K562 (cell line): ENCODE results near the gene ZBP1. TPM values are rescaled to one million over a fixed set of nuclear protein-coding genes. Genes with fewer than 3 reads are reported as not detected.
A peak's percentile ranks its signal among the peaks of the same experiment; 100 is the strongest.

Source experiments
- ATAC-seq: fragments of 200-7000 bp; cut with Tn5 transposase; 3 replicates; pipeline ENCODE4 v1.9.1; 2020; ENCODE audit warnings: moderate library complexity
- BruUV-seq: library from RNA; stranded (reverse); fragments of 400-500 nt; replicated peaks from 2 replicates; lab custom pipeline; 2021; lab: Mats Ljungman, UMichigan
- CTCF ChIA-PET: fragments of 300-600 bp; formaldehyde crosslinking; extraction: SDS; loops from one replicate; lab custom pipeline; 2021; ENCODE audit warnings: low intra/inter-chr PET ratio; lab: Yijun Ruan, JAX
- POLR2A ChIA-PET: fragments of 300-600, 350-650 bp; sonication (Branson Sonifier 250); formaldehyde crosslinking; extraction: SDS; loops from one replicate; lab custom pipeline; 2021; ENCODE audit warnings: antibody characterized with exemption, inconsistent platforms; lab: Yijun Ruan, JAX
- DNase-seq, 4 experiments: peaks; one replicate each; pipeline versions ENCODE4 v3.0.0 to v3.0.0-alpha.2; 2011 to 2018; ENCODE audit warnings: low spot score in 3 of 4, mixed read lengths in 3 of 4; ENCODE audit errors: extremely low read depth in 1 of 4
- FAIRE-seq: peaks from 2 replicates; lab custom pipeline; 2011; peaks lifted over from hg19 to GRCh38; lab: Jason Lieb, UNC
- H2AFZ ChIP-seq: 2 replicates; pipeline ENCODE4 v1.6.0; 2011; ENCODE audit warnings: low read depth, low read length, control low read depth, inconsistent platforms
- H3K27ac ChIP-seq: fragments of 200-600 bp; 3 replicates; pipeline ENCODE4 v1.8.0; 2011; ENCODE audit warnings: low read depth, mild to moderate bottlenecking, control low read depth, inconsistent platforms, low read length, moderate library complexity, mixed read lengths; ENCODE audit errors: extremely low read depth
- H3K27me3 ChIP-seq, 2 experiments: fragments of 300-600 bp in 1 of 2; 2 replicates in 1 of 2; 3 replicates in 1 of 2; pipeline versions ENCODE4 v1.6.0 to v1.8.0; 2011; ENCODE audit warnings: inconsistent platforms in 2 of 2, low read length in 2 of 2, mild to moderate bottlenecking in 1 of 2, mixed read lengths in 1 of 2, moderate library complexity in 1 of 2; ENCODE audit not compliant: control insufficient read depth in 2 of 2, insufficient read depth in 2 of 2
- H3K36me3 ChIP-seq: fragments of 300-600 bp; 3 replicates; pipeline ENCODE4 v1.8.0; 2011; ENCODE audit warnings: mild to moderate bottlenecking, low read length, inconsistent platforms; ENCODE audit not compliant: control insufficient read depth, insufficient read depth
- H3K4me1 ChIP-seq, 2 experiments: fragments of 200-600 bp in 1 of 2; replicated peaks in 1 of 2; 2 replicates in 1 of 2; 3 replicates in 1 of 2; pipeline versions ENCODE4 v1.5.1 to v1.8.0; 2011; ENCODE audit warnings: inconsistent platforms in 2 of 2, low read length in 2 of 2, mild to moderate bottlenecking in 1 of 2, mixed read lengths in 1 of 2, moderate library complexity in 1 of 2; ENCODE audit not compliant: control insufficient read depth in 2 of 2, insufficient read depth in 2 of 2
- H3K4me2 ChIP-seq: 2 replicates; pipeline ENCODE4 v1.6.1; 2011; ENCODE audit warnings: low read length, control low read depth, inconsistent platforms, mixed read lengths; ENCODE audit not compliant: insufficient read depth
- H3K4me3 ChIP-seq: fragments of 200-600 bp; sonication (generic), shearing (Covaris generic); 2 replicates; pipeline ENCODE4 v1.5.1; 2016; ENCODE audit warnings: control low read depth, inconsistent platforms
- H3K79me2 ChIP-seq: fragments of 200-600 bp; 3 replicates; pipeline ENCODE4 v1.8.0; 2011; ENCODE audit warnings: low read length, inconsistent platforms; ENCODE audit not compliant: control insufficient read depth, insufficient read depth
- H3K9ac ChIP-seq, 2 experiments: 2 replicates each; pipeline versions ENCODE4 v1.6.0 to v1.6.1; 2011; ENCODE audit warnings: low read depth in 2 of 2, low read length in 2 of 2, control low read depth in 1 of 2, inconsistent platforms in 1 of 2, mild to moderate bottlenecking in 1 of 2, mixed read lengths in 1 of 2; ENCODE audit not compliant: insufficient read depth in 1 of 2
- H3K9me1 ChIP-seq: one replicate; pipeline ENCODE4 v1.6.0; 2011; ENCODE audit warnings: inconsistent platforms, mild to moderate bottlenecking, low read length, moderate library complexity; ENCODE audit not compliant: control insufficient read depth, insufficient read depth
- H3K9me3 ChIP-seq: replicated peaks from 2 replicates; pipeline ENCODE4 v1.5.1; 2011; ENCODE audit warnings: low read depth, low read length, inconsistent platforms; ENCODE audit not compliant: control insufficient read depth, insufficient read depth
- H4K20me1 ChIP-seq: replicated peaks from 2 replicates; pipeline ENCODE4 v1.6.1; 2011; ENCODE audit warnings: low read length, inconsistent platforms, mixed read lengths; ENCODE audit not compliant: control insufficient read depth, insufficient read depth
- ZKSCAN1 ChIP-seq: fragments of 150-350 bp; IDR thresholded peaks from 2 replicates; pipeline ENCODE4 v1.6.1; 2016; ENCODE audit warnings: low read depth, low read length
- ZNF121 ChIP-seq: sonication (generic); formaldehyde crosslinking; conservative IDR thresholded peaks from 2 replicates; pipeline ENCODE4 v1.8.0; 2022; ENCODE audit warnings: missing genetic modification reagents
- ZNF24 ChIP-seq: fragments of 450-650 bp; IDR thresholded peaks from 2 replicates; pipeline ENCODE4 v1.6.1; 2016
- ZNF347 ChIP-seq: fragments of 450-650 bp; formaldehyde crosslinking; IDR thresholded peaks from 2 replicates; pipeline ENCODE4 v1.4.0; 2020; ENCODE audit warnings: low read depth, mild to moderate bottlenecking, moderate library complexity
- WGBS: fragments of 100-300 bp; shearing (Covaris generic); methylation state at CpG from one replicate; pipeline ENCODE4 v1.1.6; 2016; ENCODE audit warnings: low coverage, mixed read lengths; ENCODE audit not compliant: insufficient coverage; ENCODE audit errors: missing lambda C conversion rate; 5-methylcytosine and 5-hydroxymethylcytosine counted together
- in situ Hi-C: fragments of 300-500 bp; cut with MboI; formaldehyde crosslinking; loops from 4 replicates; pipeline ENCODE4 v1.15.0; 2018; ENCODE audit warnings: inconsistent platforms, mixed read lengths
- intact Hi-C: fragments of 100-400 bp; cut with micrococcal nuclease; formaldehyde crosslinking; loops from 2 replicates; pipeline ENCODE4 v1.14.2; 2022
- polyA plus RNA-seq, 8 experiments: library from polyadenylated mRNA; depleted of rRNA in 4 of 8; stranded (reverse) in 5 of 8; unstranded in 3 of 8; fragments of >200 nt; fragmentation: Nextera tagmentation in 2 of 8; fragmentation: Illumina TruSeq in 1 of 8; extraction: Ambion mirVana in 2 of 8; extraction: Trizol in 1 of 8; gene quantifications; 2 replicates each; pipeline versions ENCODE4 v1.2.1 to v1.2.3, GENCODE V29; 2011 to 2014; ENCODE audit warnings: inconsistent platforms in 1 of 8, missing spikeins in 1 of 8
- total RNA-seq, 7 experiments: library from RNA; depleted of rRNA in 6 of 7; stranded (reverse); fragments of >200 nt in 6 of 7; fragmentation: Illumina TruSeq in 2 of 7; extraction: Trizol in 2 of 7; gene quantifications; 2 replicates each; pipeline versions ENCODE4 v1.2.1 to v1.2.3, GENCODE V29; 2011 to 2021; ENCODE audit warnings: low replicate concordance in 1 of 7

The ZBP1 gene
- total and polyA plus RNA-seq, 9 of the 15 experiments (the other 6 are each of a cell fraction or from before 2014, with no cell fraction given): not detected

DNA sequence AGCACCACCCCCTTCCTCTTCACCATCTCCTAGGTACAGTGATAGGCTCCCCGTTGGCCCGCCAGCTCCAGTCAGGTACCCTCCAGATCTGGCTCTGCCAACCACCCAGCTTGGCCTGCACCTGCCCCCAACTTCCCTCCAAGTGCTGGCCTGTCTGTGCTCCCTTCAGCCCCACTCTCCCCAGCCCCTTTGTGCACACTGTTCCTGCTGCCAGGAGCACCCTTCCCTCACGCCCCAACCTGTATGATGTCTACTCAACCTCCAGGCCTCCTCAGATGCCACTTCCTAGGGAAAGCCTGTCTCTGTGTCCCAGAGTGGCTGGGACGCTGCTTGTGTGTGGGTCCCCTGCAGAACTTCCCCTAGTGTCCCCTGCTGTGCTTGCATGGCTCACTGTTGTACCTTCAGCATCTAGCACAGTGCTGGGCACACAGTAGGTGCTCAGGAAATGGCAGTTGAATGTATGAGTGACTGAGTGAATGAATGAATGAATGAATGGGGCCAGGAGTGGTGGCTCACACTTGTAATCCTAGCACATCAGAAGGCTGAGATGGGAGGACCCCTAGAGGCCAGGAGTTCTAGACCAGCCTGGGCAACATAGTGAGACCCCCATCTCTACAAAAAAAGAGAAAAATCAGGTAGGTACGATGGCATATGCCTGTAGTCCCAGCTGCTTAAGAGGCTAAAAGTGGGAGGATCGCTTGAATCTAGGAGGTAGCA lies 3.0 kb downstream of the ZBP1 start:
- no peak overlapping the region for H3K4me2 ChIP-seq
- H2AFZ ChIP-seq: no peak overlapping the region
- in situ Hi-C loops (loop anchor here (25.0 kb wide), 1 partner anchor 595 kb away; no protein-coding TSS in a partner anchor), intact Hi-C loops (no loop called here)
- no peaks in the 10 kb centered on the region for H3K9me3 ChIP-seq
- no peaks in the 10 kb centered on the region for H3K79me2 ChIP-seq
- H3K4me1 ChIP-seq: peaks cover 0 to 3% of the 10 kb centered on the region in 2 experiments; a peak in 4 of 5 replicates
- ChIA-PET CTCF (no interaction called here), POLR2A (interaction anchor here (0.6 to 1.3 kb wide), 5 partner anchors 13 to 146 kb away, joined by 3 to 6 read pairs (median 3); no protein-coding TSS in a partner anchor)
- H3K4me3 ChIP-seq: no peak overlapping the region
- H3K27ac ChIP-seq: no peak overlapping the region
- no TSS peak for BruUV-seq
- peaks cover 29 to 85% of the 10 kb centered on the region in 2 experiments; a peak in 4 of 5 replicates for H3K27me3 ChIP-seq
- TF ChIP-seq ZNF121 (CRISPR knock-in tag) (0 out of 2 replicates have a peak, but pooled peaks have one; percentile 18), ZKSCAN1 (peak; percentile 70; the same call in 1 of the 2 replicates), ZNF24 (peak; percentile 65; the same call in 1 of the 2 replicates), ZNF347 (CRISPR knock-in tag) (no peak)
- DNase-seq: no peak
- FAIRE-seq: no peak
- H3K36me3 ChIP-seq: no peaks in the 10 kb centered on the region
- H3K9me1 ChIP-seq: no peaks in the 10 kb centered on the region
- 4% methylated on average over 6 of the region's 6 CpGs for WGBS
- H3K9ac ChIP-seq: no peak overlapping the region
- peaks cover 11% of the 10 kb centered on the region for H4K20me1 ChIP-seq
- ATAC-seq: no peak
